AG09309 (cell line): Measurements from ENCODE around the gene FOXP1.
A peak's percentile ranks its signal among the peaks of the same experiment; 100 is the strongest.

Source experiments
- DNase-seq: peaks from one replicate; pipeline ENCODE4 v3.0.0-alpha.2; 2010; ENCODE audit warnings: low read depth
- H3K4me3 ChIP-seq: 2 replicates; pipeline ENCODE4 v1.5.1; 2011; ENCODE audit warnings: mild to moderate bottlenecking, low read depth, low read length, moderate library complexity; ENCODE audit not compliant: control insufficient read depth
- CTCF ChIP-seq: IDR thresholded peaks from 2 replicates; pipeline ENCODE4 v1.5.1; 2011; ENCODE audit warnings: mild to moderate bottlenecking, low read depth, low read length, inconsistent platforms; ENCODE audit not compliant: insufficient read depth, control insufficient read depth; ENCODE audit errors: missing control alignments

The FOXP1 gene

DNA sequence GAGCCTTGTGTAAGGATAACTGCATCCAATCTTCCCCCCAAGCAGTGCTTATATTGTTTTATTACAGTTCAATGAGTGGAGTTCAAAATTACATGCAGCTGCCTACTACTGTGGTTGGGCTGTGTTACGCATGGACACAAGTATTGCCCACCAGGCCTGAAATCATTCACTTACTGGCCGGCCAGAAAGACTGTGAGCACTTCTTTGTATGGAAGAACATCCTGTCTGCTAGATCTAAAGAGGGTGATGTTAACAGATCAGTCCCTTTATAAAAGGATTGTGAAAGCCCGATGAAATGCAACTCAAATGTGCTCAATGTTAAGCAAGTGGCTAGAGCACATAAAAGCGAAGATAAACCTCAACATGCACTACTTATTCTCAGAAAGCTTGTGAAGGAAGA, 132.5 kb downstream of the FOXP1 start:
- no peak for TF ChIP-seq CTCF
- DNase-seq, result peak; percentile 52
- no peak overlapping the region for H3K4me3 ChIP-seq

DNA sequence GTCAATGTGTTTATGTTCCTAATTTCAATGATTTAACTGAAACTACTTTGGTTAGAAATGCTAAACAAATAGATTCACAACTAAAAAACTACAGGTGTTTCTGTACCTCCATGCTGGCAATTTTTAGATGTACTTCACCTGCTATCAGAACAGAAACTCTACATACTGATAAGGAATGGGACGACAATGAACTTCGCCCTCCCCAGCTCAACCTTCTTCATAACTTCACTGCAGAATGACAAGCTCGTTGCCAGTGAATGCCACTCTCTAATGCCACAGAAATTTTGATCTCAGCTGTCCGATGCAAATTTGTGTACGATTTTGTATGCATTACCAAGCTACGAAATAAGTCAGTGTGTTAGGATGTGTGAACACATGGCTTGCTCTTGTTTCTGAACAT, 133.4 kb downstream of the FOXP1 start:
- DNase-seq, result no peak
- TF ChIP-seq CTCF, result no peak
- H3K4me3 ChIP-seq, result no peak overlapping the region

GRCh38 chr3:71447803-71448202, 135.7 kb downstream of the FOXP1 start:
- no peak overlapping the region for H3K4me3 ChIP-seq
- DNase-seq, result no peak
- TF ChIP-seq CTCF, result no peak

DNA sequence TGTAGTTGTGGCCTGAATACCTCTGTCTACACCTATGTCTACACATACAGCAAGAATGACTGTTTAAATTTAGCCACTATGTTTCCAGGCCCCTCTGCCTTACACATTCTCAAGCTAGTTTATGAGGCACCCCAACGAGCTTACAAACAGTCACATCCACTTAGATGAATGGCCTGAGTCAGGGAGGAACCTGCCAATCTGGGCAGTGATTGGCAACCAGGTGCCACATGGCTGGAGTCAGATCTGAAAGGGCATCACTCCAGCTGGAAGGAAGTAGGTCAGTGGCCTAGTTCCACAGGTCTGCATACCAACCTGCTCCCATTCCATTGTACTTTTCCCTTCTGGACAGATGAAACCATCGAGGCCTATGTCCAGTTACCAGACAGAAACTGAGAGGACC, 136.3 kb downstream of the FOXP1 start:
- no peak for TF ChIP-seq CTCF
- no peak for DNase-seq
- no peak overlapping the region for H3K4me3 ChIP-seq

GRCh38 chr3:71446734-71447133, 136.8 kb downstream of the FOXP1 start:
- H3K4me3 ChIP-seq, result no peak overlapping the region
- TF ChIP-seq CTCF, result no peak
- DNase-seq, result no peak

- DNase-seq, result no peak
- H3K4me3 ChIP-seq, result no peak overlapping the region
- TF ChIP-seq CTCF, result no peak
Observed at GRCh38 chr3:71446260-71446659, 137.3 kb downstream of the FOXP1 start.

DNA sequence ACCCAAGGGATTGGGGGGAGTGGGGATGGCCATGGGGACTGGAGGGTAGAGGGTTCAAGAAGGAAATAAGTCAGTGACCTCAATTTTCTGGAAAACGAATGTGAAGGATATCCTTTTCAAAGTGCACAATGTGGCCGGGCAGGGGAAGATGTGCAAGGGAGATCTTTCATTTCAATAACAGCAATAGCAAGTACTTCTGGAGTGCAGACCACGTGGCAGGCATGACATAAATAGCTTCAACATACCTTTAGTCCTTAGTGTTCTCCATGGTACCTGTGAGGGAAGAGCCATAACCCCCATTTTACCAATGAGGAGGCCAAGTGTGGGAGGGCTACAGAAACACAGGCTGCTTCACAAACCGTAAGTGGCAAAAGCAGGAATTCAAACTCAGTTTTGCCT, 138.7 kb downstream of the FOXP1 start:
- H3K4me3 ChIP-seq, result no peak overlapping the region
- no peak for DNase-seq
- no peak for TF ChIP-seq CTCF
